ENCODE results near the gene SNRNP40.
"Not testable (repeated sequence)": the region's sequence is repeated elsewhere in the genome, so short reads cannot be mapped to it uniquely, and the experiment has no call there.

The SNRNP40 gene

DNA sequence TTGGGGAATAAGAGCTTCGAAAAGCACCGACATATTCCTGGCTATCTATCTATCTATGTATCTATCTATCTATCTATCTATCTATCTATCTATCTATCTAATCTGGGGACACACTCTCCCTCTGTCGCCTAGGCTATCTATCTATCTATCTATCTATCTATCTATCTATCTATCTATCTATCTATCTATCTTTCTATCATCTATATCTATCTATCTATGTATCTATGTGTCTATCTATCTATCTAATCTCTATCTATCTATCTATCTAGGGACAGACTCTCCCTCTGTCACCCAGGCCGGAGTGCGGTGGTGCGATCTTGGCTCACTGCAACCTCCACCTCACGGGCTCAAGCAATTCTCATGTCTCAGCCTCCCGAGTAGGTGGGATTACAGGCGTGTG is 14.2 kb downstream of the SNRNP40 start:
- DNase-seq (ENCODE audit: low read depth), result not testable (repeated sequence)

DNA sequence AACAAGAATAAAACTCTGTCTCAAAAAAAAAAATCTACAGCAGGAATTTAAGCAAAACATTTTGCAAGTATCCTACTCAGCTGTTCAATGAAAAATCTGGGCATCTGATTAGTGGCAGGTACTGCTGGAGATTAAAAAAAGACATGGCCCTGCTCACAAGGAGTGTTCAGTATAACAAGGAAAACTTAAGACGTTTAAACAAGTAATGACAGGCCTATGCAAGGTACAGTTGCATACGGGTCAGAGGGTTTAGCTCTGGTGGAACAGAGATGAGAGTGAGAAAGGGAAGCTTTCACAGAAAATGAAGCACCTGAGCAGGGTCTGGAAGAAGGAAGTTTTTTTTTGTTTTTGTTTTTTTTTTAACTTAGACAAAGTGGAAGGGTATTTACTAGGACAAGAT is 23.0 kb downstream of the SNRNP40 start:
- DNase-seq (ENCODE audit: low read depth), result no peak

DNA sequence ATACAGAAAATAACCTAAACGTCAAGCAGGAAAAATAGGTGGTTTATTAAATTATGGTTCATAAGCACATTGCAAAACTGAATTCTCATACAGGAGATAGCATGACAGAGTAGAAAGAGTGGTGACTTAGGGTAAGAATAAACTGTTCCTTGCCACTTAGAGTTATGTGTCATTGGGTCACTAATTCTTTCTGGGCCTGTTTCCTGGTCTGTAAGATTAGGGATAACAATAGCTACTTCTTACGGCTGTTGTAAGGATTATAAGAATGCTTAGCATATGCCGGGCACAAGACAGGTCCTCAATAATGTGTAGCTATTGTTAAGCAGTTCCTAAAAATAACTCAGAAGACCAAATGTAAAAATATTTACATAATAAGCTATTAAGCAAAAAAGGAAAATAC is 24.2 kb downstream of the SNRNP40 start:
- DNase-seq (ENCODE audit: low read depth), result no peak

DNA sequence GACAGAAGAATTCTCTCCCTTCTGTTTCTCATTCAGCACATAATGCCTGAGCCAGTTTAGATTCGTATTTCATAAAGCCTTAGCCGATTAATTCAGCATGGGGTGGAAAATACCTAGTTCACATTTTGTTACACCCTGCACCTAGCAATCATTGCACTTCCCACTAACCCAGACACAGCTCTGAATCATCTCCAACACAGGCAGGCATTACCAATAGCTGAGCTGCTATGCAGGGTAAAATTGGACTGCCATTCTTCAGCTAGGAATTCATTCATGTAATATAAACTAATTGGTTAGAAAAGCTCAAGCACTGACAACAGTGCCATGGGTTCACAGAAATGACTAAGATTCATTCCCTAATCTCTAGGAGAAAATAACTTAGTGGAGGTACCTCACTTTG is 30.0 kb downstream of the SNRNP40 start:
- no peak for DNase-seq (ENCODE audit: low read depth)

DNA sequence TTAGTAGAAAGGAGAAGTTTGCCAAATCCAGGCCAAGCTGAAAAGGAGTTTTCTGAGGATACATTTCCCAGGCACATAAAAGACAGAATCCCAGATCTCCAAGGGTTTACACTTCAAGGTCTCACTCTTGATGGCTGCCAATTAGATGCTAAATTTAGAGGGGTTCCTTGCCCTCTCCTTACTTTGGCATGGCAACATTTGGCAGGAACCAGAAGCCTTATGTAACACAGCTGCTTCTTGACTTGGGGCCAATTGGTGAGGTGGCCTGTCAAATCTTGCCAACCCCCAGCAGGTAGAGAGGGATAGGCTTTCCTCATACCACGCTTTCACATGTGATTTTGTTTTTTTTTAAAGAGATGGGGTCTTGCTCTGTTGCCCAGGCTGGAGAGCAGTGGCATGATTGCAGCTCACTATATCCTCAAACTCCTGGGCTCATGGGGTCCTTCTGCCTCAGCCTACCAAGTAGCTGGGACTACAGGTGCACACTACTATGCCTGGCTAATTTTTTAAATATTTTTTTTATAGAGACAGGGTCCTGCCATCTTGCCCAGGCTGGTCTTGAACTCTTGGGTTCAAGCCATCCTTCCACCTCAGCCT is 31.7 kb downstream of the SNRNP40 start:
- no peak for DNase-seq (ENCODE audit: low read depth)

DNA sequence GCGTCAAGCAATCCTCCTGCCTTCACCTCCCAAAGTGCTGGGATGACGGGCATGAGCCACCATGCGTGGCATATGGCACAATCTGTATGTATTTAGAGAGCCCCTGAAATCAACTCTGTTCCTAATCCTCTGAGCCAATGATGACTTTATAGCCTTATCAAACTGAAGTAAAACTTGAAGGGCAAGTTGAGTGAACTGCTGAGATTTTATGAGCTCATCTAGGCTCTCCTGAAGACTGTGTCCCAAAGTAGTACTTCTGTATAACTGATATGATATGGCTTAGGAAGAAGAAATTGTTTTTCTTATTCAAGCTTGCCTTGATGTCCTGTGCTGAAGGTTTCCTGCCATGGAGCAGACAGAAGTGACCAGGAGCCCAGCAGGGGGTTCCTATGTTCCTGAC is 33.2 kb downstream of the SNRNP40 start:
- DNase-seq (ENCODE audit: low read depth), result no peak

DNA sequence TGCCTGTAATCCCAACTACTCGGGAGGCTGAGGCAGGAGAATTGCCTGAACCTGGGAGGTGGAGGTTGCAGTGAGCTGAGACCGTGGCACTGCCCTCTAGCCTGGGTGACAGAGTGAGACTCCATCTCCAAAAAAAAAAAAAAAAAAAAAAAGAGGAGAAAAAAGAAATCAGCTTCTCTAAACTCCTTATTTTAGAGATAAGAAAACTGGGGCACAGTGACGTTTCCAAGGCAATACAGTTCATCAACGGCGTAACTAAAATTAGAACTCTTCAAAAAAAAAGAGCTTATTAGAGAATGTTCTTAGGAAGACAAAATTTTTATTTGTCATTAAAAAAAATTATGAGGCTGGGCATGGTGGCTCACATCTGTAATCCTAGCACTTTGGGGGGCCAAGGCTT is 34.2 kb downstream of the SNRNP40 start:
- DNase-seq (ENCODE audit: low read depth), result not testable (repeated sequence)

DNA sequence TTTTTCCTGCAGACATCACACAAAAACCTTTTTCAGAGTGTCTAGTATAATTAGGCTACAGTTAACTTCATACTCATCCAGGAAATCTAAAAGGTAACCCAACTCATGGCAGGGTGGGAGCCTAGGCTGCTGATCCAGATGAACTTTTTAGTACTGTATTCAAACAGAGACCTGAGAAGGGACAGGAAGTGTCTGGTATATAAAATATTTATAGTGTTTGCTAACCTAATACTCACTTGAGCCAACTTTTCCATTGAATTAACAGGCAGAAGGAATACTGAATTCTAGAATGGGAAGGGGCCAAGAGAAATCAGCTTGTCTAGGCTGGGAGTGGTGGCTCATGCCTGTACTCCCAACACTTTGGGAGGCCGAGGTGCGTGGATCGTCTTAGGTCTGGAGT is 34.7 kb downstream of the SNRNP40 start:
- no peak for DNase-seq (ENCODE audit: low read depth)

DNA sequence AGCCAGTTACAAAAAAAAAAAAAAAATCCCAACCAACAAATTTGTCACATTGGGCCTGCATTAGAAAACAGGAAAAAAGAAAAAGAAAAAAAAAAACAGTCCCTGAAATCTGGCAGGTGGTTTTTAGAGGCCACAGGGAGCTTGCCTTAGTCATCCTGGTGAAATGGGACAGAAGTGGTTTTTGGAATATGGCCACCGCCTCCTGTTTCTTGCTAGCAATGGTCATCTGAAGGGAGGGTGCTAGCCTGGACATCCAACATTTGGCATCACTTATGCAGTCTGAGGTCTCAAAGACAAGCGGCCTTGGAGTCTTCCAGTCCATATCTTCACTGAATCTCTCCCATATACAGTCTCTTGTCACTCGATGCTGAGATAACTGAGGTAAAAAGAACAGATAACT is 36.8 kb downstream of the SNRNP40 start:
- DNase-seq (ENCODE audit: low read depth), result no peak

DNA sequence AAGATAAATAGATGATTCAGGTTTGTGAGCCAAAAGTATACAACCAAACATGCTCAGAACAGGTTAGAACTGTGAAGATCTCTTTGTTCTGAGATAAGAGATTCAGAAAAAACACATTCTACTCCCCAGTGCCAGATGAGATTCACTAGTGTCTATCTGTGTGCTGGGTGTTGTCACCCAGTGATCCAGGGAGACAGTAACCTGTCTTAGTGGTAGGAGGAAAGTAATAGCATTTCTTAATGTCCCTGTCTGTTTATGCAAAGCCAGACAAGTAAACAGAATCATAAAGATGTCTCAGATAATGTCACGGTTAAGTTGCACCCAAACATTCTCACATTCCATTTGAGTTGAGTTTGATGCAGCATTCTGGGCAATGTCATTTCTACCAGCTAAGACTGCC is 38.0 kb downstream of the SNRNP40 start:
- DNase-seq (ENCODE audit: low read depth), result no peak

DNA sequence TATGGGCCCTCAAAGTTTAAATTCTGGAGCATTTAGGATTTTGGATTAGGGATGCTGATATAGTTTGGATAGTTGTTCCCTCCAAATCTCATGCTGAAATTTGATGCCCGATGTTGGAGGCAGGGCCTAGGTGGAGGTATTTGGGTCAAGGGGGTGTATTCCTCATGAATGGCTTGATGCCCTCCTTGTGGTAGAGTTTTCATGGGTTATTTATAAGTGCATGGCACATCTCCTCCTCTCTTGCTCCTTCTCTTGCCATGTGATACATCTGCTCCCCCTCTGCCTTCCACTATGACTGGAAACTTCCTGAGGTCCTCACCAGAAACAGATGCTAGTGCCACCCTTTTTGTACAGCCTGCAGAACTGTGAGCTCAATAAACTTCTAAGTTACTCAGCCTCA is 39.4 kb downstream of the SNRNP40 start:
- DNase-seq (ENCODE audit: low read depth), result no peak

DNA sequence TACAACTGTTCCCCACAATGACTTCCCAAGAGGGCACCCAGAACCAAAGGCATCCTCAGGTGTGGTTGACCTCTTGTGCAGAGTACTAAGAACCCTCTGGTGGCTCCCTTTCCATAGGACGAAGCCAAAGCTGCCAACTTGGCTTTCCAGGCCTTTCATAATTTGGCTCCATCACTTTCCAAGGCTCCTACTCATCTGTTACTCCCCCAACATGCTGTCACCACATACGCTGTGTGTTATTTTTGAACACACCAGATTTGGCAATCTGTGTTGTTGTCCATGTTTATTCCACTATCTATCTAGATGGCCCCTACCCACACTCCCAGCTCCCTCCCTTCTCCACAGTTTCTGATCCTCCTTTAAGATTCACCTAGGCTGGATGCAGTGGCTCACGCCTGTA is 46.7 kb downstream of the SNRNP40 start:
- no peak for DNase-seq (ENCODE audit: low read depth)

DNA sequence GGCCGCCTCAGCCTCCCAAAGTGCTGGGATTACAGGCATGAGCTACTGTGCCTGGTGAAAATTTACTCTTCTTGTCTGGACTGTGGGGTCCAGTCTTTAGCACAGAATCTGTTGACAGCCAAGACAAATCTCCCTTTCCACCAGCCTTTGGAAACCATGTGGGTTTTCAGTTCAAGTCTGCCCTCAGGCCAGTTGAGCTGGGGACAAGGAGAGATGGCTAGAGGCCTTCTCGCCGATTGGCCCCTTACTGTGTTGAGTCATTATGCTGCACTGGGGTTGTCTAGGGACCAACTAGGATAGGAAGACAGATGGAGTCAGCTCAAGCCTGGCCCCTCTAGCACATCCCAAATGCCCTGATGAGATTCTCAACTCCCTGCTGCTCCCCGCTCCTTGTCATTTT is 48.3 kb downstream of the SNRNP40 start:
- no peak for DNase-seq (ENCODE audit: low read depth)

DNA sequence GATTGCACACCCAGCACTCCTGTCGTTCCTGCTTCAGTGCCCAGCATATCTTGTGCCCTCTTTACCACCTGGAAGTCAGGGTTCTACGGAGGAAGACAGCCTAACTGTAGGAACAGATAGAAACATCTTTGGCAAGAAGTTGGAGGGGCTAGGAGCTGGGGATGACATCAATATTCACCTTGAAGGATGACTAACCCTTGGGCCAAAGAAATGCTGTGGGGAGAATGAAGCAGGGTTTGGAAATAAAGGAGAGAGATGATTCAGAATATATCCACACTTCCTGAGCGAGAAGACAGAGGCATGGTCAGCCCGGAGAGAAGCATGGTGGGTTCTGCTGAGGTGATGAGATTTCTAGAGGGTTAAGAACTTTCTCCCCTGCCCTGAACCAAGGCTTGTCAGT is 52.3 kb downstream of the SNRNP40 start:
- no peak for DNase-seq (ENCODE audit: low read depth)

DNA sequence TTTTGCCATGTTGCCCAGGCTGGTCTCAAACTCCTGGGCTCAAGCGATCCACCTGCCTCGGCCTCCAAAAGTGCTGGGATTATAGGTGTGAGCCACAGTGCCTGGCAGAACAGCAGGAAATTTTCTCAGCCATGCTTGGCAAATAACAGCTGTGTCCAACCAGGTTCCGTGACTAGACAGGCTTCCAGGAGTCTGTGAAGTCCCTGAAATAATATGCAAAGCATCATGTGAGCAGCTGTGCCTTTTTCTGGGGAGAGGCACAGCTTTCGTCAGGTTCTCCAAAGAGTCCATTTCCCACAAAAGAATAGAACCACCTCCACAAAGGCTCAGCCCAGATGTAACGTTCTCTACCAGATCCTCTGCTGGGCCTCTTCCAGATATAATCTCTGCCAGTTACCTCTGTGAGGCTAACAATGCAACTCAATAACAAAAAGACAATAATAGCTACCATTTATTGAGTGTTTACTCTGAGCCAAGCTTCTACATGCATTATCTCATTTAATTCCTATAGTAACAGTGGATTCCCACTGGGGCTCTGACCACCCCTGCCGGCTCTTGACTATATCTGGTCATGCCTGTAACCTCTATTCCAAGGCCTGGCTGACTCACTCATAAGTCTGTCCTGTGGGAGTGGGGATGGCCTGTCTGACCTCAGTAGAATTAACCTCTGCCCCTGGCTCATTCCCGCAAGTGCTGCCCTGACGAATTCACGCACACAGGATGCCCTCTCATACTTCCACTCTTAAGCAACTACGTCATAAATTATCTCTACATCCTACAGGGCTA is 52.9 kb downstream of the SNRNP40 start:
- no peak for DNase-seq (ENCODE audit: low read depth)

DNA sequence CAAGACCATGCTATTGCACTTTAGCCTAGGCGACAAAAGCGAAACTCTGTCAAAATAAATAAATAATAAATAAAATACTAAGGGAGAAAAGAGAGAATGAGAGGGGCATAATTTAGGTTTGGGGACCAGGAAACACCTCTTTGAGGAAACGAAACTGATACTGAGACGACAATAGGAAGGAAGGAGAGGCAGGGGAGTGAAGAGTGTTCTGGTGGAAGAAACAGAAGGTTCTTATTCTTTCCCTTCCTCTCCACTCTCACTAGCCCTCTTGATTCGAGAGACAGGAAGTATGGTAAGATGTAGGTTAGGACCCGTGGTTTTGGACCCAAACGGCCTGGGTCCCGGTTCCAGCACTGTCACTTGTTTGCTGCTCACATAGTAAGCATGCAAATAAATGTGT is 55.3 kb downstream of the SNRNP40 start:
- DNase-seq (ENCODE audit: low read depth), result no peak

DNA sequence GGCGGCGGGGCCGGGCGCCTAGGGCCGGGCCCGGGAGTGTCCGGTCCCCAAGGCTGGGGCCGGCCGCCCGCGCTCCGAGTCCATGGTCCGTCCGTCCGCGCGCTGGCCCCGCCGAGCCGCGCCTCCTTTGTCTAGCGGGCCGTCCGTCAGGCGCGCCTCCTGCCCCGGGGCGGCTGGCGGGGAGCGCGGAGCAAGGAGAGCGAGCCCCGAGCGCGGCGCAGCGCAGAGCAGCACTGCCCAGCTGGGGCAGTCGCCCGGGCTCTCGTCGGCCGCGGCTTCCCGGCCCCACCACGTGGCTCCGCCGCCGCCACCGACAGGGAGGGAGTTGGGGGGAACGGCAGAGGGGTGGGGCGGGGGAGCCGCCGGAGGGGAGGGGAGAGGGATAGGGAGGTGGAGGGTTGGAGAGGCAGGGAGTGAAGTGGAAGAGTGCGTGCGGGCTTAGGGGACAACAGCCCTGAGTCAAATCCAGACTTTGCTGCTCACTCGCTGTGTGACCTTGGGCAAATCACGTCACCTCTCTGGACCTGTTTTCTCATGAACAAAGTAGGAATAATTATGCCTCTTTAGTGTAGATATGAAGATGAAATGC is 56.8 kb downstream of the SNRNP40 start, which contains the start of gene NKAIN1:
NKAIN1 (minus strand) TSS at position 235 of the 589 bp plus-strand sequence. CDS start 340 bp downstream, outside the sequence.
- DNase-seq (ENCODE audit: low read depth), result no peak

DNA sequence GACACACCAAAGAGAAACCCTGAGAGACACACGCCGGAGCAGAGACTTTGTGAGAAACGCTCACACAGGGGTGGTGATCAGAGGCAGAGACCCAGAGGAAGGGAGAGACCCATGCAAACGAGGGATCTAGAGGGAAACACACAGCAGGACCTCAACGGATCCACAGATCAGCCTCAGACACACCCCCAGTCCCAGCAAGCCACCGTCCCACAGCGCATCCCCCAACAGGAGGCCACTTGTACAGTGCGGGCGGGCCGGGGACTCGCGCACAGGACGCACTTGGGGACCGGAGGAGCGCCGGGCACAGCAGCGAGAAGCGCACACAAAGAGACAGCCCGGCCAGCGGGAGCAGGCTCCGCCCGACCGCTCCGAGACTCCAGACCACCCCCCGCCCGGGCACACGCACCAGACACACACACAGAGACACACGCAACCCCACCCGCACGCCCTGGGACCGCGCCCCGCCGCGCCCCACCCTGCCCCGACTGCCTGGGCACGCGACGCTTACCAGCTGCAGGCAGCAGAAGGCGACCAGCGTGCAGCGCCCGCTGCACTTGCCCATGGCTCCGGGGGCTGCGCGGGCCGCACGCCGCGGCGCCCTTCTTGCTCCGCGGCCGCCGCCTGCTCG is 57.5 kb downstream of the SNRNP40 start:
- DNase-seq (ENCODE audit: low read depth), result no peak

DNA sequence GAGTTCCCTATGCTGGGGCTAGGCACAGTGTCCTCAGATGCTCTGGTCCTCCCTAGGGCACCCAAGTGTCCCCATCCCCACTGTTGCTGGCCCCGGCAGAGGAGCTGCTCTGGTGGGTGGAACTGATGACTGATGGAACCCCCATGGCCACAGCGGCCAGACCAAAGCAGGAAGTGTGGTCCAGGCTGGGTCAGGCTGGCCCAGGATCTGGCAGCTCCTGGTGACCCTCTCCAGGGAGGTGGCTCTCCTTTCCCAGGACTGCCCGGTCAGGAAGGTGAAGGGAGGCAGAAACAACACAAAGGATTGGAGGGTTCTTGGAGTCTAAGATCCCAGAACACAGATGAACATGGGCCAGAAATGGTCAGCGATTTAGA is 58.0 kb downstream of the SNRNP40 start:
- DNase-seq (ENCODE audit: low read depth), result no peak

DNA sequence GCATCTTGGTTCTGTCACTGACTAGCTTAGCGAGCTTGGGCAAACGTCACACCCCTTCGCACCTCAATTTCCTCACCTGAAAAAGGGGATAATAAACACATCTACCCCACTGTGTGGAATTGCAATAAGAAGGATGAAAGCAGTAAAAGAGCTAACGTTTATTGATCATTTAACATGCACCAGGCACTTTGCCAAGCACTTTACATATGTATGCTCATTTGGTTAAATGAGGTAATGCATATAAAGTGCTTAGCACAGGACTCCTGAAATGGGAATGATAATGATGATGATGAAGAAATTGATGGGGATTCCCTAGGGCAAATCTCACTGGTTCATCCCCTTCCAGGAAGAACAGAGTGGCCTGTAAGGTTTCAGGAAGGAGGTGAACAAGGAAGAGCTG is 61.7 kb downstream of the SNRNP40 start:
- no peak for DNase-seq (ENCODE audit: low read depth)

DNA sequence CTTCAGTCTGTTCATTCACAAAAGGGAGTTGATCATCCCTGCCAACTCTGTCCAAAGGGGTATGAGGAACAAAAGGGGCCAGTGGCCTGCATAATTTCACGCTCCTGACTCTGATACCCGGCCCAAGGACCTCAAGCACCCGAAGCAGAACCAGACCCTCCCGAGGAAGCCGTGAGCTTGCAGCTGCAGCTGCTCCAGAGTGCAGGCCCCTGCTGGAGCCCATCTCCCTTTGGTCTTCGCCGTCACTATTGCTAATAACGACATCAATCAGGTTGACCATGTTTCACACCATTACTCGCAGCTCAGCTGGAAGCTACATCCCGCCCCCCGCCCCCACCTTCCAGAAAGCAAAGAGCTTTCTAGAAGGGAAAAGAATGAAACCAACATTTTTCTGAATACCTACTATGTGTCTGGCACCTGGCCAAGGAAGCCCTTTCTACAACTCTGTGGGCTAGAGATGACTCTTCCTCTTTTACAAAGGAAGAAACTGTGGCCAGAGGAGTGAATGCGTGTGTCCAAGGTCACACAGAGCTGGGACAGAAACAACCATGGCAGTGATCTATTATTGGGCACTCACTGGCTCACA is 62.4 kb downstream of the SNRNP40 start:
- no peak for DNase-seq (ENCODE audit: low read depth)

DNA sequence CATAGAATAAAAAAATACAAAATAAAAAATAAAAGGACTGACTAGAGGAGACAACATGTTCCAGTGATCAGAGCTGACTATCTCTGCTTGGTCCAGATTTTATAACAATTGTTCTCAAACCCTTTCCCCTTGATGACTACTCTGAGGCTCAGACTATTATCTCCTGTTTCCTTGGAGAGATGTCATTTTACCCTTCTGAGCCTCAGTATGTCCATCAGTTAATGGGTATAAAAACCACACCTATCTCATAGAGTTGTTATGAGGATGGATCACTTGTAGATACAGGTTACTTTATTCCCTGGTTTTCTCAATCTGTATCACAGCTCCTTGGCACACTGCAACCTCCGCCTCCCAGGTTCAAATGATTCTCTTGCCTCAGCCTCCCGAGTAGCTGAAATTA is 63.9 kb downstream of the SNRNP40 start:
- no peak for DNase-seq (ENCODE audit: low read depth)

DNA sequence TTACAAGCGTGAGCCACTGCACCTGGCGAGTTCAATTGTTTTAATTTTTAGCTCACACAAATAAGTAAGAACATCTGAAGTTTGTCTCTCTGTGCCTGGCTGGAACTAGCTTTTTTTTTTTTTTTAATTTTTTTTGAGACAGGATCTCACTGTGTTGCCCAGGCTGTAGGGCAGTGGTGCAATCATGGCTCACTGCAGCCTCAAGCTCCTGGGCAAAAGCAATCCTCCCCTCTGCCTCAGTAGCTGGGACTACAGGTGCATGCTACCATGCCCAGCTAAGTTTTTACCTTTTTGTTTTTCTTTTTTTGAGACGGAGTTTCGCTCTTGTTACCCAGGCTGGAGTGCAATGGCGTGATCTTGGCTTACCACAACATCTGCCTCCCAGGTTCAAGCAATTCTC is 64.8 kb downstream of the SNRNP40 start:
- DNase-seq (ENCODE audit: low read depth), result no peak

Measured in stimulated activated CD8-positive, alpha-beta memory T cell treated with anti-CD3 and anti-CD28 coated beads, Interleukin-15, amount 100 ng/mL, for 1 hour (primary cell).